DND-41 (cell line): ENCODE data around the gene TMEM116.

ENCODE experiments used
- EZH2 ChIP-seq: IDR thresholded peaks from 3 replicates; pipeline ENCODE4 v1.6.1; 2012; ENCODE audit warnings: borderline replicate concordance, low read depth, mild to moderate bottlenecking, moderate library complexity, low read length, inconsistent platforms; ENCODE audit not compliant: severe bottlenecking
- TF ChIP-seq, protein P1 (sequence below): IDR thresholded peaks from 2 replicates; pipeline ENCODE4 v1.5.1; 2012; ENCODE audit warnings: borderline replicate concordance, low read length, moderate library complexity, mild to moderate bottlenecking; ENCODE audit not compliant: poor library complexity, severe bottlenecking; ENCODE audit errors: extremely low read depth

DNA sequence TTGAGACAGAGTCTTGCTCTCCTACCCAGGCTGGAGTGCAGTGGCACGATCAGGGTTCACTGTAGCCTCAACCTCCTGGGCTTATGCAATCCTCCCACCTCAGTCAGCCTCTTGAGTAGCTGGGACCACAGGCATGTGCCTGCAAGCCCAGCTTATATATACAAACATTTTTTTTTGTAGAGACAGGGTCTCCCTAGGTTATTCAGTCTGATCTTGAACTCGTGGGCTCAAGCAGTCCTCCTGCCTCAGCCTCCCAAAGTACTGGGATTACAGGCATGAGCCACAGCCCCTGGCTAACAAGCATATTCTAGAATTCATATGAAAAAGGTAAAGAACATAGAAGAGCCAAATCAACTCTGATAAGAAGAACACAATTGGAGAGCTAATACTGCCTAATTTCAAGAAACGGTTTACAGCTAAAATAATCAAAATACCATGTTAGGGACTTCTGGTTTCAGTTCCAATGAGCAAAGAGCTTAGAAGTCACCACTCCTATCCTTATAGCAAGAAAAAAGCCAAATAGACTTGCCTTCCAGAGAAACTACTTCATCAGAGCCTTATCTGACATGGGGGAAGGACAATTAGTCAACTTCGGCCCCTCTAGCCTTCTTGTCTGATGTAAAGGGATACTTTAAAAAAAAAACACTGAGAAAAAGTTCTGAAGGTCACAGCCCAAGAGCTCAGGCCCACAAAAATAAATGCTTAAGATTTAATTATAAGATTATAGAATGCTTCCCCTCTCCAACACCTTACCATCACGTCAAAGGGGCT is 37.6 kb downstream of the TMEM116 start:
- TF ChIP-seq, protein P1, sequence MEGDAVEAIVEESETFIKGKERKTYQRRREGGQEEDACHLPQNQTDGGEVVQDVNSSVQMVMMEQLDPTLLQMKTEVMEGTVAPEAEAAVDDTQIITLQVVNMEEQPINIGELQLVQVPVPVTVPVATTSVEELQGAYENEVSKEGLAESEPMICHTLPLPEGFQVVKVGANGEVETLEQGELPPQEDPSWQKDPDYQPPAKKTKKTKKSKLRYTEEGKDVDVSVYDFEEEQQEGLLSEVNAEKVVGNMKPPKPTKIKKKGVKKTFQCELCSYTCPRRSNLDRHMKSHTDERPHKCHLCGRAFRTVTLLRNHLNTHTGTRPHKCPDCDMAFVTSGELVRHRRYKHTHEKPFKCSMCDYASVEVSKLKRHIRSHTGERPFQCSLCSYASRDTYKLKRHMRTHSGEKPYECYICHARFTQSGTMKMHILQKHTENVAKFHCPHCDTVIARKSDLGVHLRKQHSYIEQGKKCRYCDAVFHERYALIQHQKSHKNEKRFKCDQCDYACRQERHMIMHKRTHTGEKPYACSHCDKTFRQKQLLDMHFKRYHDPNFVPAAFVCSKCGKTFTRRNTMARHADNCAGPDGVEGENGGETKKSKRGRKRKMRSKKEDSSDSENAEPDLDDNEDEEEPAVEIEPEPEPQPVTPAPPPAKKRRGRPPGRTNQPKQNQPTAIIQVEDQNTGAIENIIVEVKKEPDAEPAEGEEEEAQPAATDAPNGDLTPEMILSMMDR, result no peak
- no peak for TF ChIP-seq EZH2
